AG09319 (cell line): Measurements from ENCODE around the gene RAD51B.

Experiments
- DNase-seq: peaks from one replicate; pipeline ENCODE4 v3.0.0-alpha.2; 2010; ENCODE audit warnings: low read depth; ENCODE audit errors: extremely low read depth
- TF ChIP-seq, protein P1 (sequence below): IDR thresholded peaks from 2 replicates; pipeline ENCODE4 v1.5.1; 2011; ENCODE audit warnings: low read depth, mild to moderate bottlenecking, inconsistent platforms, low read length, moderate library complexity

Gene RAD51B

GRCh38 chr14:68702135-68702534 lies 882.6 kb downstream of the RAD51B start:
- no peak for DNase-seq
- TF ChIP-seq, protein P1, sequence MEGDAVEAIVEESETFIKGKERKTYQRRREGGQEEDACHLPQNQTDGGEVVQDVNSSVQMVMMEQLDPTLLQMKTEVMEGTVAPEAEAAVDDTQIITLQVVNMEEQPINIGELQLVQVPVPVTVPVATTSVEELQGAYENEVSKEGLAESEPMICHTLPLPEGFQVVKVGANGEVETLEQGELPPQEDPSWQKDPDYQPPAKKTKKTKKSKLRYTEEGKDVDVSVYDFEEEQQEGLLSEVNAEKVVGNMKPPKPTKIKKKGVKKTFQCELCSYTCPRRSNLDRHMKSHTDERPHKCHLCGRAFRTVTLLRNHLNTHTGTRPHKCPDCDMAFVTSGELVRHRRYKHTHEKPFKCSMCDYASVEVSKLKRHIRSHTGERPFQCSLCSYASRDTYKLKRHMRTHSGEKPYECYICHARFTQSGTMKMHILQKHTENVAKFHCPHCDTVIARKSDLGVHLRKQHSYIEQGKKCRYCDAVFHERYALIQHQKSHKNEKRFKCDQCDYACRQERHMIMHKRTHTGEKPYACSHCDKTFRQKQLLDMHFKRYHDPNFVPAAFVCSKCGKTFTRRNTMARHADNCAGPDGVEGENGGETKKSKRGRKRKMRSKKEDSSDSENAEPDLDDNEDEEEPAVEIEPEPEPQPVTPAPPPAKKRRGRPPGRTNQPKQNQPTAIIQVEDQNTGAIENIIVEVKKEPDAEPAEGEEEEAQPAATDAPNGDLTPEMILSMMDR, result no peak

DNA sequence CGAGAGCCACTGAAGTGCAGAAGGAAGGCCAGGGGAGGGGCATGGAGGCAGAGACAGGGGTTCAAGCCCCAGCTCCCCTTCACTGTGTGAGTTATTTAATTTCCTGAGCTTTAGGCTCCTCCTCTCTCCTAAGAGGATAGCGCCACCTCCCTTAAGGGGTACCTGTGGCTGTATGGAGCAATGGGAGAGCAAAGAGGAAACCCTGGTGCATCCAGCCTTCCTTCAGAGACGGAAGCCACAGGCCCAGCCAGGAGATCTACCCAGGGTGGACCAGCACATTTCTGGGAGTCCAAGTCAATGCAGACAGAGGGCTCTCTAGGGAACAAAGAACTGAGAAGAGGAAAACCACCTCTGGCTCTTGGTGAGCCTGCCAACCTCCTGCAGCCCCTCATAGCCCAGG lies 883.0 kb downstream of the RAD51B start:
- TF ChIP-seq, protein P1, result no peak
- DNase-seq, result no peak

DNA sequence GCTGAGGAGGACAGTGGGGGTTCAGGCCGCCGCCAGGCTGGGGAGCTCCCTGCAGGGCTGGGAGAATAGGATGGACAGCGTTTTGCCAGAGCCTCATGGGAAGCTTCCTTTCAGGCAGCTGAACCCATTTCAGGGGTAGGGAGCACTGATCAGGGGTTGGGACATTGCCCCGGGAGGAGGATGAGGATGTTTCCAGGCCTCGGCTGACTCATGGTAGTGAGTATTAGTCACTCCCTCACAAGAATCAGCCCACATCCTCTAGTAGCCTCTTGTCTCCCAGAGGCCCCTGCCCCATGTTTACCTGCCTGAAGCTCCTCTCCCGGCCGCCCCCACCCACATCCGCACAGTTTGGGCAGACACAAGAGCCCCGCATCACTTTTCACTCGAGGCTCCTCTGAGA lies 883.5 kb downstream of the RAD51B start:
- no peak for DNase-seq
- TF ChIP-seq, protein P1, result no peak

- DNase-seq, result no peak
- TF ChIP-seq, protein P1, result no peak
These were observed 885.4 kb downstream of the RAD51B start for GRCh38 chr14:68704736-68705720.

DNA sequence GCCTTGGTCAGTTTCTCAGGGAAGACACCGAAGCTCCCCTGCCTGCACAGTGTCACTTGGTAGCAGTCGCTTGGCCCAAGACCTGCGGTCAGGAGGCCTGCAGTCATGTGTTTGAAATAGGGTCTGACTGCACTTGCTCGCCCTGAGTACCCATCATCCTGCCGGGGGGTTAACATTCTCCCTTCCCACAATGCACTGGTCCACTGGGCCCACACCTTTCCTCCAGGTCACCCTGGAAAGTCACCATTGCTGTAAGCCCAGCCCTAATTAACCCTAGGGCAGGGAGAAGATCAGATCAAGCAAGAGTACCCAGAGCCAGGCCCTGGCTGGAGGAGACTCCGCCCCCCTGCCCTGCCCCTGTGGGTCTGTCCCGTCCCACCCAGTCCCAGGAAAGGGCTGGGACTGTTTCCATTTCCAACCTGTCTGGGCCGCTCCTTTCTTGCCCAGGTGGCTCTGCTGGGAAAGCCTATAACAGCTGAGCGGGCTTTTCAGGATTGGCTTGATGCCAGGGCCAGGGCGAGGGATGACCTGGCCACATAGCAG lies 886.2 kb downstream of the RAD51B start:
- TF ChIP-seq, protein P1, result no peak
- DNase-seq, result no peak

DNA sequence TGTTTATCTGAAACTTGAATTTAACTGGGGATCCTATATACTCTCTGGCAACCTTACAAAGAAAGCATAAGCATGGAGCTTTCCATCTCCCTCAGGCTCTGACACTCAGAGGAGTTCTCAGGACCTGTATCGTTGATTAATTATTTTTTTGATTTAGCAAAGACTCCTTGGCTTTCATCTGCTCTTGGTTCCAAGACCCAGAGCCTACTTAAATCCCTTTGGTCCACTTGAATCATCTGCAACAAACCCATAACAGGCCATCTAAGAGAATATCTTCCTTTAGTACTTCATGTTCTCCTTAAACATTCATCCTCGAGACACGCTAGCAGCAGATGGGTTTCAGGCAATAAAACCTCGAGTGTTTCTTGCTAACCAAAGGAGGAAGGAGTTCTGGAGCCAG lies 887.9 kb downstream of the RAD51B start:
- no peak for DNase-seq
- TF ChIP-seq, protein P1, result no peak

DNA sequence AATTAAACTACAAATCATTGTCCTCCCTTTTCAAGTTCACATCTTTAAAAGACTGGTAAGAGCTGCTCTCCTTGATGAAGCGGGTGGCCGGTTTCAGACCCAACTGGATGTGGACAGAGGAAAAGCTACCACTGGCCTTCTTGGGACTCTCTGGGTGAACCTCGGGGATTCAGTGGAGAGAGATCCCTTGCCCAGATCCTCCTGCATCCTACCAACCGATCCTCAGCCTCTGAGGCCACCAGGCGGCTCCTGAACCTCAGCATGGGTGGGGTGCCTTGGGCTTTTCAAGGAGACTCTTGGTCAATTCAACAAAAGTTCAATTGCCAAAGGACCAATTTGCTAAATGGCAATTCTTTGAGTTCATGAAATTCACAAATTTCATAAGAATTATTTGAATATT lies 888.8 kb downstream of the RAD51B start:
- TF ChIP-seq, protein P1, result no peak
- no peak for DNase-seq
